Retinal pigment epithelial cell (primary cell): ENCODE measurements around the gene FECH.

Source experiments
- DNase-seq: peaks from one replicate; pipeline ENCODE4 v3.0.0-alpha.2; 2010; ENCODE audit warnings: low read depth
- H3K4me3 ChIP-seq: 2 replicates; pipeline ENCODE4 v1.5.1; 2011; ENCODE audit warnings: mild to moderate bottlenecking, low read length, control low read depth, moderate library complexity
- CTCF ChIP-seq: conservative IDR thresholded peaks from 2 replicates; pipeline ENCODE4 v1.5.1; 2011; ENCODE audit warnings: low read depth, low read length, control low read depth, inconsistent platforms

FECH gene

DNA sequence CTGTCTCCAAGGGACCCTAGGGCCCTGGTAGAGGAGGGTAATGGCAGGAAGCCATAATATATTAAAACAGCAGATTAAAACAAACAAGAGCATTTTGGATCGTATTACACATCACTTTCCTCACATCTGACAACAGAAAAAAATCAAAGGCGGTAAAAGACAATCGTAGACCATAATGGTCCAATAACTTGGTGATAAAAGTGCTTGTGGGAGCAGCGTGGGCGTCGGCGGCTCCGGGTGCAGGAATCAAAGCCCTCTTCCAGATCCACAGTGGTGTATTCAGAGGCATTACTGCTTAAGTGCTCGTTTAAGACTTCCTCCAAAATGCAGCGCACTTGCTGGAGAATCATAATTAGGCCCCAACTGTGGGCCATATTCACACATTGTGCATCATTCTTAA, 68.0 kb downstream of the FECH start:
- no peak for TF ChIP-seq CTCF
- no peak for DNase-seq
- H3K4me3 ChIP-seq: no peak overlapping the region

DNA sequence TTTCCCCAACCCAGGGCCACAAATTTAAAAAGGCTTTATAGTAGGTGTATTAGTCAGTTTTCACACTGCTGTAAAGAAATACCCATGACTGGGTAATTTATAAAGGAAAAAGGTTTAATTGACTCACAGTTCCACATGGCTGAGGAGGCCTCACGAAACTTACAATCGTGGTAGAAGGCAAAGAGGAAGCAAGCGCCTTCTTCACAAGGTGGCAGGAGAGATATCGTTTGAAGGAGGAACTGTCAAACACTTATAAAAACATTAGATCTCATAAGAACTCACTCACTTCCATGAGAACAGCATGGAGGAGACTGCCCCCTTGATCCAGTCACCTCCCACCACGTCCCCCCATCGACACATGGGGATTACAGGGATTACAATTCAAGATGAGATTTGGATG, 70.4 kb downstream of the FECH start:
- no peak overlapping the region for H3K4me3 ChIP-seq
- no peak for DNase-seq
- no peak for TF ChIP-seq CTCF

DNA sequence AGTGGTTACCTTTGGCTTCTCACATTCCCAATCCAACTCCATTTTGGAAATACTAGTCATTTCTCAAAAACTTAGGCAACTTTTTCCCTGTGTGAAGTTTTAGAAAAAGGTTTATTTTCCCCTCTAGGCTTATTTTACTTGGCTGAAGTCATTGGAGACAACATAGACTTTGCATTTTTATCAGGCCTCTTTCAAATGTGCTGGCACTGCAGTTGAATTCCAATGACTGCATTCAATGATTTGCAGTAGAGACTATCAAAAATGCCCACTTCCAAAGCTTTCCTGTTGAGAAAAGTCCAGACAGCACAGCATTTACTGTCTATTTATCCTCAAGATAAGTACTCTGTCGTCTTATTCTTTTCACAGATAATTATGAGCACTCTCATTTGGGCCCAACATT, 81.3 kb downstream of the FECH start:
- no peak overlapping the region for H3K4me3 ChIP-seq
- no peak for DNase-seq
- no peak for TF ChIP-seq CTCF

GRCh38 chr18:57502624-57503023, 83.9 kb downstream of the FECH start:
- H3K4me3 ChIP-seq: no peak overlapping the region
- no peak for TF ChIP-seq CTCF
- no peak for DNase-seq

DNA sequence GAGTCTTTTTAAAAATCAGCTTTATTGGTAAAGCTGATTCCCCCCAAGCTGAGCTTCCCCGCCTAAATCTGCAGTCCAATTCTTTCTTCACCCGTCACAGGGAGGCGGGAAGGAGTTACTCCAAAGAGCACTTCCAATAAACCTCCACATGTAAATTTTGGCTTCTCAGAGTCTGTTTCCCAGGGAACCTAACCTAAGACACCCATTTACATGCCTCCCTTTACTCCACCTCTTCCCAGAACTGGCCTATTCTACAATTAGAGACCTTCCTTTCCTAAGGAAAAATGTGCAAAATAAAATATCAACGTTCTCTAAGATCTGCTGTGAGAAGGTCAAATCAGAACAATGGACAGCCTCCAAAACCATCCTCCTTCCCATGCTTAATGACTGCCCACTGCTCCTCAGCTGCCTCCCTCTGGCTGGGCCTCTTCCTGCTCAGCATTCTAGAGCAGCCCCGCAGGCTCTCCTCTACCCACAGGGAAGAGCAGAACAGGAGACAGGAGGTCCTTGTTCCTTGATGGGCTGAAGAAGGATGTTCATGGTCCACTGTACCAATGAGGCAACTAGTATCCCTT, 87.7 kb downstream of the FECH start:
- no peak overlapping the region for H3K4me3 ChIP-seq
- no peak for DNase-seq
- no peak for TF ChIP-seq CTCF
